Heart right ventricle (tissue), 16 donors: ENCODE measurements around the gene PCSK5. TPM values are rescaled to one million over a fixed set of nuclear protein-coding genes. Genes with fewer than 3 reads are reported as not detected.

Experiments used
- ATAC-seq, 8 donors: fragments of 200-7000 bp; cut with Tn5 transposase; one replicate each; pipeline ENCODE4 v1.9.1; 2020; ENCODE audit warnings: mild to moderate bottlenecking in 8 of 8, moderate library complexity in 8 of 8, moderate number of reproducible peaks in 1 of 8
- DNase-seq, 2 donors: peaks; one replicate each; pipeline ENCODE4 v3.0.0-alpha.2; 2020
- H3K27ac ChIP-seq, 10 donors: fragments of 200-600 bp; sonication (generic) in 2 of 10; one replicate each; pipeline versions ENCODE4 v1.5.0 to v1.8.0; 2020 to 2022; ENCODE audit warnings: mild to moderate bottlenecking in 3 of 10
- H3K27me3 ChIP-seq, 7 donors: fragments of 200-600 bp; one replicate each; pipeline ENCODE4 v1.8.0; 2021 to 2022; ENCODE audit warnings: mild to moderate bottlenecking in 2 of 7
- H3K36me3 ChIP-seq, 9 donors: fragments of 200-600 bp; sonication (generic) in 1 of 9; one replicate each; pipeline versions ENCODE4 v1.5.0 to v1.8.0; 2020 to 2022; ENCODE audit warnings: mild to moderate bottlenecking in 2 of 9
- H3K4me1 ChIP-seq, 9 donors: fragments of 200-600 bp; sonication (generic) in 1 of 9; one replicate each; pipeline versions ENCODE4 v1.5.0 to v1.8.0; 2020 to 2022; ENCODE audit warnings: mild to moderate bottlenecking in 4 of 9
- H3K4me3 ChIP-seq, 10 donors: fragments of 200-600 bp; sonication (generic) in 2 of 10; one replicate each; pipeline versions ENCODE4 v1.5.0 to v1.8.0; 2020 to 2022; ENCODE audit warnings: mild to moderate bottlenecking in 7 of 10, moderate library complexity in 2 of 10
- H3K9me3 ChIP-seq, 11 donors: fragments of 200-600 bp in 10 of 11; sonication (generic) in 2 of 11; one replicate each; pipeline versions ENCODE4 v1.5.0 to v1.8.0; 2013 to 2022; ENCODE audit warnings: mild to moderate bottlenecking in 2 of 11, control low read depth in 1 of 11, moderate library complexity in 1 of 11
- intact Hi-C, 10 donors: fragments of 100-400 bp; cut with DNase I; formaldehyde crosslinking; loops; one replicate each; pipeline versions ENCODE4 v1.11.1 to v1.14.2; 2022
- polyA plus RNA-seq, 2 donors: library from polyadenylated mRNA; stranded (reverse); fragments of 200-250 nt; gene quantifications; one replicate each; pipeline ENCODE4 v1.2.3, GENCODE V29; 2013
- total RNA-seq, 10 donors: library from RNA; stranded (reverse); fragmentation: NEBNext Ultra II Directional in 3 of 10; extraction: Animal tissue kit (Norgen Biotek cat#: 25700) in 3 of 10; gene quantifications; one replicate each; pipeline versions ENCODE4 v1.2.1 to v1.2.4, GENCODE V29; 2021 to 2023
- TF ChIP-seq, protein P1 (sequence below), 9 donors: fragments of 200-600 bp; sonication (generic) in 2 of 9; IDR thresholded peaks; one replicate each; pipeline versions ENCODE4 v1.5.0 to v1.8.0; 2021 to 2022; ENCODE audit warnings: antibody characterized with exemption in 9 of 9, mild to moderate bottlenecking in 5 of 9, moderate library complexity in 1 of 9
- donor health status: Arrhythmogenic right ventricular cardiomyopathy.
- donor health status: ischemic (EF 13 %, LVEDD 7.1; RV severe dilation, severe dysfunction).
- donor health status: healthy with polysubstance abuse.
- donor health status: DM: no; HTN: yes; CAD: no.
- donor health status: DM: no; HTN: no; CAD: no.
- donor health status: ischemic (EF 25% LVEDD 6.9; RV normal size, moderate dysfunction).
- donor health status: ischemic (EF 25% LVEDD 5.7; RV mildly dilated, moderate dysfunction).
- donor health status: healthy.
- donor health status: DM: yes; HTN: yes; CAD: no.
- donor health status: Ischemic cardiomyopathy.
- donor health status: ischemic (EF 35%, LVEDD 5.7; RV mildly dilated, moderate dysfunction).
- donor health status: nonischemic (EF 11% LVEDD 7.7; RV severe dilation, severe dysfunction).
- donor health status: DM: yes; HTN: yes; CAD: no.
- donor health status: PGD.
- donor health status: ischemic (EF 29% LVEDD 5.4; RV normal size, mild dysfunction).
- donor health status: nonischemic (EF 23%, LVEDD 6.1; RV moderate dilation, normal function).

Gene PCSK5
- total and polyA plus RNA-seq, 12 donors: 1.8 to 8.3 (median 5.7) TPM

DNA sequence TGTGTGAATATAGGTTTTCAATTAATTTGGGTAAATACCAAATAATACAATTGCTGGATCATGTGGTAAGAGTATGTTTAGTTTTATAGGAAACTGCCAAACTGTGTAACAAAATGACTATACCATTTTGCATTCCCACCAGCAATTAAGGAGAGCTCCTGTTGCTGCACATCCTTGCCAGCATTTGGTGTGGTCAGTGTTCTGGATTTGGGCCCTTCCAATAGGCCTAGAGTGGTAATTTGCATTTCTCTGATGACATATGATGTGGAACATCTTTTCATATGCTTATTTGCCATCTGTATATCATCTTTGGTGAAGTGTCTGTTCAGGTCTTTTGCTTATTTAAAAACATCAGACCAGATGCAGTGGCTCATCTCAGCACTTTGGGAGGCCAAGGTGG, 515.4 kb downstream of the PCSK5 start:
- peaks cover 0 to 11% (median 0%) of the 10 kb centered on the region in 9 donors for H3K4me1 ChIP-seq
- DNase-seq (no peak), ATAC-seq (no peak)
- H3K9me3 ChIP-seq: no peaks in the 10 kb centered on the region
- TF ChIP-seq, protein P1, sequence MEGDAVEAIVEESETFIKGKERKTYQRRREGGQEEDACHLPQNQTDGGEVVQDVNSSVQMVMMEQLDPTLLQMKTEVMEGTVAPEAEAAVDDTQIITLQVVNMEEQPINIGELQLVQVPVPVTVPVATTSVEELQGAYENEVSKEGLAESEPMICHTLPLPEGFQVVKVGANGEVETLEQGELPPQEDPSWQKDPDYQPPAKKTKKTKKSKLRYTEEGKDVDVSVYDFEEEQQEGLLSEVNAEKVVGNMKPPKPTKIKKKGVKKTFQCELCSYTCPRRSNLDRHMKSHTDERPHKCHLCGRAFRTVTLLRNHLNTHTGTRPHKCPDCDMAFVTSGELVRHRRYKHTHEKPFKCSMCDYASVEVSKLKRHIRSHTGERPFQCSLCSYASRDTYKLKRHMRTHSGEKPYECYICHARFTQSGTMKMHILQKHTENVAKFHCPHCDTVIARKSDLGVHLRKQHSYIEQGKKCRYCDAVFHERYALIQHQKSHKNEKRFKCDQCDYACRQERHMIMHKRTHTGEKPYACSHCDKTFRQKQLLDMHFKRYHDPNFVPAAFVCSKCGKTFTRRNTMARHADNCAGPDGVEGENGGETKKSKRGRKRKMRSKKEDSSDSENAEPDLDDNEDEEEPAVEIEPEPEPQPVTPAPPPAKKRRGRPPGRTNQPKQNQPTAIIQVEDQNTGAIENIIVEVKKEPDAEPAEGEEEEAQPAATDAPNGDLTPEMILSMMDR (IDR thresholded peaks at IDR 0.05): no peak
- H3K27me3 ChIP-seq: no peaks in the 10 kb centered on the region
- intact Hi-C loops: loop anchor here in 1 of 10 donors (10.0 kb wide), 1 partner anchor 299 kb away; no protein-coding TSS in a partner anchor
- H3K36me3 ChIP-seq: no peaks in the 10 kb centered on the region
- no peak overlapping the region for H3K27ac ChIP-seq
- no peak overlapping the region for H3K4me3 ChIP-seq
